GM12878 (cell line): ENCODE data around the gene USP54. TPM values are rescaled to one million over a fixed set of nuclear protein-coding genes. Genes with fewer than 3 reads are reported as not detected.

Source experiments
- ATAC-seq: fragments of 200-7000 bp; cut with Tn5 transposase; 3 replicates; pipeline ENCODE4 v1.9.1; 2020; ENCODE audit warnings: mild to moderate bottlenecking, moderate library complexity
- BruUV-seq: library from RNA; stranded (reverse); fragments of 400-500 nt; replicated peaks from 2 replicates; lab custom pipeline; 2021; lab: Mats Ljungman, UMichigan
- CTCF ChIA-PET: fragments of 300-600 bp; sonication (Branson Sonifier 250); formaldehyde crosslinking; extraction: SDS; loops from one replicate; lab custom pipeline; 2021; ENCODE audit warnings: inconsistent platforms; lab: Yijun Ruan, JAX
- POLR2A ChIA-PET: fragments of 350-600 bp; formaldehyde crosslinking; extraction: SDS; loops from one replicate; lab custom pipeline; 2021; ENCODE audit warnings: inconsistent platforms; lab: Charles Lee
- RAD21 ChIA-PET: fragments of 300-600 bp; sonication (Branson Sonifier 250); formaldehyde crosslinking; loops from one replicate; lab custom pipeline; 2023; ENCODE audit warnings: antibody characterized with exemption; ENCODE audit not compliant: unreplicated experiment; lab: Charles Lee
- SMC1A ChIA-PET: fragments of 300-600 bp; sonication (Branson Sonifier 250); formaldehyde crosslinking; loops from one replicate; lab custom pipeline; 2023; ENCODE audit not compliant: unreplicated experiment, uncharacterized antibody; lab: Charles Lee
- DNase-seq: peaks from one replicate; pipeline ENCODE4 v3.0.0-alpha.2; 2011; ENCODE audit warnings: low read depth, low spot score
- FAIRE-seq: peaks from 3 replicates; lab custom pipeline; 2011; peaks lifted over from hg19 to GRCh38; lab: Jason Lieb, UNC
- H2AFZ ChIP-seq: 2 replicates; pipeline ENCODE4 v1.6.0; 2011; ENCODE audit warnings: low read depth, low read length, control low read depth; ENCODE audit not compliant: control insufficient read depth
- H3K27ac ChIP-seq: 2 replicates; pipeline ENCODE4 v1.5.1; 2011; ENCODE audit warnings: control low read depth; ENCODE audit not compliant: control insufficient read depth, insufficient read depth
- H3K27me3 ChIP-seq, 2 experiments: replicated peaks in 1 of 2; 2 replicates each; pipeline versions ENCODE4 v1.6.0 to v1.6.1; 2011; ENCODE audit warnings: low read length in 1 of 2; ENCODE audit not compliant: control insufficient read depth in 2 of 2, insufficient read depth in 2 of 2
- H3K36me3 ChIP-seq, 2 experiments: 2 replicates each; pipeline ENCODE4 v1.5.1; 2011; ENCODE audit warnings: low read length in 1 of 2; ENCODE audit not compliant: control insufficient read depth in 2 of 2, insufficient read depth in 2 of 2
- H3K4me1 ChIP-seq: 2 replicates; pipeline ENCODE4 v1.6.1; 2011; ENCODE audit warnings: mild to moderate bottlenecking, low read length, moderate library complexity, mixed read lengths; ENCODE audit not compliant: control insufficient read depth, insufficient read depth
- H3K4me2 ChIP-seq: 2 replicates; pipeline ENCODE4 v1.6.0; 2011; ENCODE audit warnings: control low read depth; ENCODE audit not compliant: control insufficient read depth, insufficient read depth
- H3K4me3 ChIP-seq: fragments of 200-600 bp; sonication (generic); 2 replicates; pipeline ENCODE4 v1.5.1; 2016
- H3K79me2 ChIP-seq: 2 replicates; pipeline ENCODE4 v1.6.0; 2011; ENCODE audit warnings: low read length; ENCODE audit not compliant: control insufficient read depth, insufficient read depth
- H3K9ac ChIP-seq: 2 replicates; pipeline ENCODE4 v1.8.0; 2011; ENCODE audit warnings: low read length, control low read depth, mixed read lengths; ENCODE audit not compliant: control insufficient read depth, insufficient read depth
- H3K9me3 ChIP-seq: replicated peaks from 3 replicates; pipeline ENCODE4 v1.5.1; 2011; ENCODE audit warnings: mild to moderate bottlenecking, low read length; ENCODE audit not compliant: control insufficient read depth, insufficient read depth
- H4K20me1 ChIP-seq: 2 replicates; pipeline ENCODE4 v1.6.0; 2011; ENCODE audit not compliant: control insufficient read depth, insufficient read depth
- ATF2 ChIP-seq: IDR thresholded peaks from 2 replicates; pipeline ENCODE4 v1.6.1; 2012; ENCODE audit warnings: low read length, inconsistent platforms
- ATF3 ChIP-seq: IDR thresholded peaks from 2 replicates; pipeline ENCODE4 v1.6.1; 2011; ENCODE audit warnings: low read depth, mild to moderate bottlenecking, low read length, moderate library complexity, borderline replicate concordance; ENCODE audit errors: extremely low read depth
- BHLHE40 ChIP-seq, 2 experiments: fragments of 450-650 bp in 1 of 2; IDR thresholded peaks; 2 replicates each; pipeline ENCODE4 v1.6.1; 2011 to 2017; ENCODE audit warnings: low read depth in 2 of 2, borderline replicate concordance in 1 of 2, improper control_type of control experiment in 1 of 2, low read length in 1 of 2, mild to moderate bottlenecking in 1 of 2
- CEBPZ ChIP-seq: fragments of 150-350 bp; IDR thresholded peaks from 2 replicates; pipeline ENCODE4 v1.6.1; 2016; ENCODE audit warnings: low read depth, low read length
- CHD4 ChIP-seq: fragments of 200-600 bp; sonication (generic); IDR thresholded peaks from 2 replicates; pipeline ENCODE4 v1.6.1; 2016; ENCODE audit warnings: mild to moderate bottlenecking
- E2F4 ChIP-seq: IDR thresholded peaks from 2 replicates; pipeline ENCODE4 v1.6.1; 2012; ENCODE audit warnings: low read depth, low read length, improper control_type of control experiment
- FOXM1 ChIP-seq: IDR thresholded peaks from 2 replicates; pipeline ENCODE4 v1.6.1; 2012; ENCODE audit warnings: low read depth, mild to moderate bottlenecking, inconsistent platforms, low read length, moderate library complexity
- GABPA ChIP-seq: IDR thresholded peaks from 2 replicates; pipeline ENCODE4 v1.6.1; 2014; ENCODE audit warnings: antibody characterized with exemption, low read depth, mild to moderate bottlenecking, inconsistent platforms
- IRF5 ChIP-seq: fragments of 450-650 bp; IDR thresholded peaks from 2 replicates; pipeline ENCODE4 v1.6.1; 2017; ENCODE audit warnings: borderline replicate concordance
- NRF1 ChIP-seq: conservative IDR thresholded peaks from 2 replicates; pipeline ENCODE4 v1.6.1; 2011; ENCODE audit warnings: mild to moderate bottlenecking, low read depth, low read length, improper control_type of control experiment
- PAX8 ChIP-seq: fragments of 450-650 bp; IDR thresholded peaks from 2 replicates; pipeline ENCODE4 v1.6.1; 2017; ENCODE audit warnings: mild to moderate bottlenecking, moderate library complexity
- RCOR1 ChIP-seq: conservative IDR thresholded peaks from 2 replicates; pipeline ENCODE4 v1.6.1; 2012; ENCODE audit warnings: low read depth, low read length, improper control_type of control experiment
- TARDBP ChIP-seq: IDR thresholded peaks from 2 replicates; pipeline ENCODE4 v1.6.1; 2016; ENCODE audit warnings: borderline replicate concordance
- WRNIP1 ChIP-seq: IDR thresholded peaks from 2 replicates; pipeline ENCODE4 v1.6.1; 2011; ENCODE audit warnings: low read depth, low read length, improper control_type of control experiment, borderline replicate concordance
- YBX1 ChIP-seq: fragments of 450-650 bp; IDR thresholded peaks from 2 replicates; pipeline ENCODE4 v1.6.1; 2016; ENCODE audit warnings: antibody characterized with exemption
- YY1 ChIP-seq: IDR thresholded peaks from 2 replicates; pipeline ENCODE4 v1.6.1; 2011; ENCODE audit warnings: low read depth, mild to moderate bottlenecking, low read length
- WGBS: methylation state at CpG from one replicate; pipeline ENCODE4 v1.1.6; 2016; ENCODE audit warnings: low lambda C conversion rate; ENCODE audit not compliant: insufficient replicate concordance, insufficient coverage; ENCODE audit errors: missing lambda C conversion rate; 5-methylcytosine and 5-hydroxymethylcytosine counted together
- in situ Hi-C: fragments of 300-500 bp; cut with MboI; formaldehyde crosslinking; loops from 9 replicates; pipeline ENCODE4 v1.14.3; 2018; ENCODE audit warnings: mixed read lengths
- intact Hi-C: fragments of 100-400 bp; cut with micrococcal nuclease; formaldehyde crosslinking; loops from one replicate; pipeline ENCODE4 v1.14.2; 2022; ENCODE audit not compliant: unreplicated experiment
- polyA plus RNA-seq, 11 experiments: library from polyadenylated mRNA; depleted of rRNA in 4 of 11; unstranded in 6 of 11; stranded (reverse) in 5 of 11; fragments of >200 nt; fragmentation: Nextera tagmentation in 4 of 11; fragmentation: Illumina TruSeq in 1 of 11; extraction: Ambion mirVana in 4 of 11; extraction: Trizol in 1 of 11; gene quantifications; 1 replicate in 1 of 11; 2 replicates in 10 of 11; pipeline versions ENCODE4 v1.2.1 to v1.2.3, GENCODE V29; 2011 to 2016; ENCODE audit warnings: inconsistent platforms in 2 of 11, missing spikeins in 2 of 11, low read depth in 1 of 11
- total RNA-seq, 4 experiments: library from RNA; depleted of rRNA in 3 of 4; stranded (reverse); fragments of >200 nt in 3 of 4; fragmentation: Illumina TruSeq in 1 of 4; extraction: Trizol in 1 of 4; gene quantifications; 2 replicates each; pipeline versions ENCODE4 v1.2.1 to v1.2.3, GENCODE V29; 2013 to 2021

The USP54 gene
- total and polyA plus RNA-seq, 10 of the 15 experiments (the other 5 are each of a cell fraction or from before 2014, with no cell fraction given) = 0.93 to 10.5 (median 5.5) TPM

- FAIRE-seq (no peak), ATAC-seq (peak; percentile 50; the same call in 2 of the 3 replicates), DNase-seq (no peak)
- Histone ChIP-seq H2AFZ (no peak overlapping the region), H4K20me1 (no peaks in the 10 kb centered on the region), H3K27ac (no peak overlapping the region), H3K36me3 (no peaks in the 10 kb centered on the region), H3K4me3 (no peak overlapping the region), H3K27me3 (no peaks in the 10 kb centered on the region), H3K9me3 (no peaks in the 10 kb centered on the region), H3K4me1 (no peaks in the 10 kb centered on the region; the same call in 1 of the 2 replicates), H3K9ac (no peak overlapping the region), H3K79me2 (no peaks in the 10 kb centered on the region), H3K4me2 (no peak overlapping the region)
- SMC1A ChIA-PET = interaction anchor here (0.9 to 1.5 kb wide), 2 partner anchors 16 to 41 kb away, joined by 3 to 4 read pairs; no protein-coding TSS in a partner anchor
- WGBS = 94% methylated on average over 2 of the region's 2 CpGs
- no TSS peak for BruUV-seq
- in situ Hi-C loops = no loop called here
- intact Hi-C loops = no loop called here
- POLR2A ChIA-PET = no interaction called here
- RAD21 ChIA-PET = no interaction called here
- CTCF ChIA-PET = interaction anchor here (1.1 kb wide), 1 partner anchor 7 kb away, joined by 3 read pairs; no protein-coding TSS in a partner anchor
- TF ChIP-seq PAX8 (no peak), ATF2 (no peak), CEBPZ (no peak), WRNIP1 (no peak), NRF1 (no peak), ATF3 (no peak), CHD4 (no peak), TARDBP (no peak), E2F4 (no peak), RCOR1 (no peak), YY1 (no peak), GABPA (no peak), YBX1 (no peak), BHLHE40 (IDR thresholded peaks at IDR 0.05; ENCODE audit: borderline replicate concordance in 1 of 2, low read depth in 2 of 2, low read length in 1 of 2) (no peak), IRF5 (no peak), FOXM1 (no peak)
Measured at GRCh38 chr10:73584737-73585136, 6.4 kb downstream of the USP54 start.
